Breast epithelium (tissue), 3 donors: ENCODE measurements around the gene HOXA5.

ENCODE experiments used
- POLR2A ChIP-seq: fragments of 450-650 bp; IDR thresholded peaks from one replicate; pipeline ENCODE4 v1.6.1; 2016; ENCODE audit warnings: antibody characterized with exemption, mild to moderate bottlenecking, moderate library complexity
- POLR2AphosphoS5 ChIP-seq, 3 donors: sonication (generic); formaldehyde crosslinking; IDR thresholded peaks; one replicate each; pipeline ENCODE4 v1.6.1; 2017; ENCODE audit warnings: antibody characterized with exemption in 3 of 3
- TF ChIP-seq, protein P1 (sequence below), 3 donors: fragments of 450-650 bp; IDR thresholded peaks; one replicate each; pipeline ENCODE4 v1.5.1; 2016 to 2017; ENCODE audit warnings: antibody characterized with exemption in 3 of 3, mild to moderate bottlenecking in 3 of 3, moderate library complexity in 3 of 3

DNA sequence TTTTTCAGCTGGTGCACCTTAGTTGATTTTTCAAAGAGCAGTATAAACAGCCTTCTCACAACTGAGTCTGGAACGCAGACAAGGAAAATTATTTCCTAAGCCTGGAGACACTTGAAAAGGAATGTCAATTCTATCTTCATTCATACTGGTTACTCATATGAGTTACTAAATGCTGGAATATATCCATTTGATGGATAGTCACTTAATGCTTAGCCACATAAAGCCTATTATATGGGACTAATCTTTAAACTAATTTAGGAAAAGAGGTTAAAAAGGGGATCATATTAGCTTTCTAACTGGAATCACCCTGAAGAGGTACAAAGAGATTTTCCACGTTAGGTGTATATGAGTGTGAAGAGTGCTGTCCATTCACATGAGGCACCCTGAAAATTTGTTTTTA lies 11.3 kb downstream of the HOXA5 start:
- TF ChIP-seq, protein P1, sequence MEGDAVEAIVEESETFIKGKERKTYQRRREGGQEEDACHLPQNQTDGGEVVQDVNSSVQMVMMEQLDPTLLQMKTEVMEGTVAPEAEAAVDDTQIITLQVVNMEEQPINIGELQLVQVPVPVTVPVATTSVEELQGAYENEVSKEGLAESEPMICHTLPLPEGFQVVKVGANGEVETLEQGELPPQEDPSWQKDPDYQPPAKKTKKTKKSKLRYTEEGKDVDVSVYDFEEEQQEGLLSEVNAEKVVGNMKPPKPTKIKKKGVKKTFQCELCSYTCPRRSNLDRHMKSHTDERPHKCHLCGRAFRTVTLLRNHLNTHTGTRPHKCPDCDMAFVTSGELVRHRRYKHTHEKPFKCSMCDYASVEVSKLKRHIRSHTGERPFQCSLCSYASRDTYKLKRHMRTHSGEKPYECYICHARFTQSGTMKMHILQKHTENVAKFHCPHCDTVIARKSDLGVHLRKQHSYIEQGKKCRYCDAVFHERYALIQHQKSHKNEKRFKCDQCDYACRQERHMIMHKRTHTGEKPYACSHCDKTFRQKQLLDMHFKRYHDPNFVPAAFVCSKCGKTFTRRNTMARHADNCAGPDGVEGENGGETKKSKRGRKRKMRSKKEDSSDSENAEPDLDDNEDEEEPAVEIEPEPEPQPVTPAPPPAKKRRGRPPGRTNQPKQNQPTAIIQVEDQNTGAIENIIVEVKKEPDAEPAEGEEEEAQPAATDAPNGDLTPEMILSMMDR (IDR thresholded peaks at IDR 0.05) = no peak
- no peak for TF ChIP-seq POLR2AphosphoS5 (IDR thresholded peaks at IDR 0.05)
- no peak for TF ChIP-seq POLR2A
